Measurements from ENCODE around the gene ITPKB. TPM values are rescaled to one million over a fixed set of nuclear protein-coding genes. Genes with fewer than 3 reads are reported as not detected.

Gene ITPKB
- total RNA-seq, 6 experiments from 2014 or later = 1.7 to 3.0 (median 2.2) TPM

DNA sequence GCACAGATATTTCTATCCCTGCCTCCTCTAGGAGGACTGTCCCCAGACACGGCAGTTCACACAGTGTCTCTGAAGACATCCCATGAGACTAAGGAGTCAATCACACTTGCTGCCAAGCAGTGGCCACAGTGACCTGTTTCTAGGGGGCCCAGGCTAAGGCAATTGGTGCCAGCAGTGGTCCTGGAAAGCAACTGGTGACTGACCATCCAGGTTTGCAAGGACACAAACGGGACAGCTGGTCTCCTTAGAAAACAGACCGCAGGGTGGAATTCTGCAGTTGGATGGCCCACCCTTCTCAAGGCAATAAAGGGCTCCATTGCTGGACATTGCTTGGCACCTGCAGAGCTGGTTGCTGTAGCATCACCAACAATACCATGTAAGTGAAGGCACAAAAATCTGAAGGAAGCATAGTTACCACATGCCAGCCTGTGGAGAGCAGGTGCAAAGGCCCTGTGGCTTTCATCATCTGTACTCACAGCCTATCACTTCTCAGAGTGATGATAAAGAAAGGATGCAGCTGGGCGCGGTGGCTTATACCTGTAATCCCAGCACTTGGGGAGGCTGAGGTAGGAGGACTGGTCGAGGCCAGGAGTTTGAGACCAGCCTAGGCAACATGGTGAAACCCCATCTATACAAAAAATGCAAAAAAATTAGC lies 109.1 kb downstream of the ITPKB start:
- Mint-ChIP-seq H3K36me3 (ENCODE audit: low read depth) (no peaks in the 10 kb centered on the region), H3K9me3 (no peaks in the 10 kb centered on the region), H3K27ac (no peak overlapping the region), H3K4me1 (ENCODE audit: low read depth) (peaks cover 19% of the 10 kb centered on the region), H3K27me3 (ENCODE audit: insufficient read depth) (peaks cover 14% of the 10 kb centered on the region), H3K4me3 (no peak overlapping the region)
- DNase-seq = no peak
- TF ChIP-seq CTCF (IDR thresholded peaks at IDR 0.05) = no peak

DNA sequence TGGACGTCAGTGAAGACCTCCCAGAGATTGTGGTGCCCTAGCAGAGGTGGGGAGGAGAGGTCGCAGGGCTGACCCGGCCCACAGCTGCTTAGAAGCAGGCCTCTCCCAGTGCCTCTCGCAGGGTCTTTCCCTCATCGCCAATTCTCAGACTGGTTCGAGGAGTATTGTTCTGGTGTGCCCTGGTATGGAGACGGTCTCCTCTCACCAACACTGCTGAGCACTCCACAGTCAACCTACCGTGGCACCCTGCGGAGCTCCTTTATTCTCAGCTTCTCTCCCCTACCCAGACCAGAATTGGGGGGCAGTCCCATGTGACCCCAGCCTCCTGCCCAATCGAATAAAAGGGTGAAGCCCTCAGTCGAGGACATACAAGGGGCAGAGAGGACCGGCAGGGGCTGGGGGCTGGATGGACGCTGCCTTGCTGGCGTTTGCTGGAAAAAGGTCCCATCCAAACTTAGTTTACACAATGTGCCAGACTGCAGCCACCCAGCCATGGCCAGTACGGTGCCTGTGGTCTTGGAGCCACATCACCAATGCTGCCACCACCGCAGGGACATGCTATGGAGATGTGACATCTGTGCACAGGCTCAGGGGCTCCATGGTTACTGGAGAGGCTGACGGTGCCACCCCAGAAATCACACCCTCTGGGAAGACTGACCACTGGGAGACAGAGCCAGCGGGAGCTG lies 109.7 kb downstream of the ITPKB start:
- H3K27ac Mint-ChIP-seq = no peak overlapping the region

GRCh38 chr1:226628612-226629155 lies 110.4 kb downstream of the ITPKB start:
- H3K27ac Mint-ChIP-seq = no peak overlapping the region
- no peak for TF ChIP-seq CTCF (IDR thresholded peaks at IDR 0.05)
- DNase-seq = no peak

More for the DNA sequence above, 109.7 kb downstream of the ITPKB start:
- no peak for DNase-seq
- no peak for TF ChIP-seq CTCF (IDR thresholded peaks at IDR 0.05)
- no peak overlapping the region for H3K4me3 Mint-ChIP-seq
- H3K36me3 Mint-ChIP-seq (ENCODE audit: low read depth) = no peaks in the 10 kb centered on the region
- H3K27me3 Mint-ChIP-seq (ENCODE audit: insufficient read depth) = peaks cover 13% of the 10 kb centered on the region
- H3K4me1 Mint-ChIP-seq (ENCODE audit: low read depth) = peaks cover 25% of the 10 kb centered on the region
- no peaks in the 10 kb centered on the region for H3K9me3 Mint-ChIP-seq

DNA sequence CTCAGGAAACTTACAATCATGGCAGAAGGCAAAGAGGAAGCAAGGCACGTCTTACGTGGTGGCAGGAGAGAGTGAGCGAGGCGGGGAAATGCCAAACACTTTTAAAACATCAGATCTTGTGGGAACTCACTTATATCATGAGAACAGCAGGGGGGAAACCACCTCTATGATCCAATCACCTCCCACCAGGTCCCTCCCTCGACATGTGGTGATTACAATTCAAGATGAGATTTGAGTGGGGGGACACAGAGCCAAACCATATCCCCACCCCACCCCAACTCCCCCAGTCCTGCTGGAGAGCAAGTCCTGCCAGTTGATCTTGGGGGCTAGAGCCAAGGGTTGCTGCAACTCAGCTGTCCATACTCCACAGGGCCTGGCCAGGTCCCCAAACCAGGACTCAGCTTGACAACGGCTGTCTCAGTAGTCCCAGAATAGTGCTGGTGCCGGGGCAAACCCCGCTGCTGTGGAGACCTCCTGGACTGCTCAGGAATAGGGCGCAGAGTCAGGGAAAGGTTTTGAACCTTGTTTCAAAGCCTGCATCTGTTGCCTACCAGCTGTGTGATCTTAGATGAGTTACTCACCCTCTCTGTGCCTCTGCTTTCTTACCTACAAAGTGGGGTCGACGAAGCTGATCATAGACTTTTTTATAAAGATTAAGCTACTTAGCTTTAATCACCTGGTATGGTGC lies 111.0 kb downstream of the ITPKB start:
- H3K9me3 Mint-ChIP-seq = no peaks in the 10 kb centered on the region
- no peak overlapping the region for H3K4me3 Mint-ChIP-seq
- peaks cover 27% of the 10 kb centered on the region for H3K4me1 Mint-ChIP-seq (ENCODE audit: low read depth)
- peaks cover 13% of the 10 kb centered on the region for H3K27me3 Mint-ChIP-seq (ENCODE audit: insufficient read depth)
- H3K36me3 Mint-ChIP-seq (ENCODE audit: low read depth) = no peaks in the 10 kb centered on the region
- TF ChIP-seq CTCF (IDR thresholded peaks at IDR 0.05) = no peak
- DNase-seq = no peak
- no peak overlapping the region for H3K27ac Mint-ChIP-seq

More at GRCh38 chr1:226628612-226629155, 110.4 kb downstream of the ITPKB start:
- H3K9me3 Mint-ChIP-seq = no peaks in the 10 kb centered on the region
- H3K4me3 Mint-ChIP-seq = no peak overlapping the region
- H3K4me1 Mint-ChIP-seq (ENCODE audit: low read depth) = peaks cover 27% of the 10 kb centered on the region
- peaks cover 13% of the 10 kb centered on the region for H3K27me3 Mint-ChIP-seq (ENCODE audit: insufficient read depth)
- no peaks in the 10 kb centered on the region for H3K36me3 Mint-ChIP-seq (ENCODE audit: low read depth)

DNA sequence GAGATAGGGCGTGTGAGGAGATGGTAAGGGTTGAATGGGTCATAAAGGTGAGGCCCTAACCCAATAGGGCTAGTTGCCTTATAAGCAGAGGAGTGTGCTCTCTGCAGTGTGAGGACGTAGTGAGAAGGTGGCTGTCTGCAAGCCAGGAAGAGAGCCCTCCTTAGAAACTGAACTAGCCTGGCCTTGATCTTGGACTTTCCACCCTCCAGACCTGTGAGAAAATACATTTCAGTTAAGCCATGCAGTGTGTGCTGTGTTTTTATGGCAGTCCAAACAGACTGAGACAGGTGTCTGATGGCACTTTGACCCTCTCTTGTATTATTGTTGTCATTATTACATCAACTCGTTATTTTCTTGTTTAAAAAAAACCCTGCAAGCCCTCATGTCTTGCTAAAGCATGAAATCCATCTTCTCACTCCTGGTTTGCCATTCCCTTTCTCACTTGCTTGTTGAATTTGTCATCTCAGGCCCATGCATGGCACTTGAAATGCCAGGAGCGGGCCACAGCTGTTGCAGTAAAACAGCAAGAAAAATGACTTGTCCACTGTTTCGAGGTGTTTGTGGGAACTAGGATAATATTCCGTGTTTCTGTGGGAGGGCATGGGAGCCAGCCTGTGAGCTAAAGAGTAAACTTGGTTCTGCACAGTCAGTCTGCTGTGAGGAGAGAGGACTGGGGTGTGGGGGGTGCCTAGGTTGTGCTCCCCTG lies 111.9 kb downstream of the ITPKB start:
- no peak for DNase-seq
- H3K9me3 Mint-ChIP-seq = no peaks in the 10 kb centered on the region; the same call in 1 of the 2 replicates
- H3K4me3 Mint-ChIP-seq = no peak overlapping the region
- peaks cover 27% of the 10 kb centered on the region for H3K4me1 Mint-ChIP-seq (ENCODE audit: low read depth)
- H3K27ac Mint-ChIP-seq = no peak overlapping the region
- no peak for TF ChIP-seq CTCF (IDR thresholded peaks at IDR 0.05)
- H3K36me3 Mint-ChIP-seq (ENCODE audit: low read depth) = no peaks in the 10 kb centered on the region; the same call in 1 of the 2 replicates
- peaks cover 7% of the 10 kb centered on the region for H3K27me3 Mint-ChIP-seq (ENCODE audit: insufficient read depth)
